Stomach (tissue), 9 donors: ENCODE results near the gene GPR176. TPM values are rescaled to one million over a fixed set of nuclear protein-coding genes. Genes with fewer than 3 reads are reported as not detected.

Source experiments
- DNase-seq, 2 donors: peaks; one replicate each; pipeline versions ENCODE4 v3.0.0 to v3.0.0-alpha.2; 2013 to 2019
- H3K27ac ChIP-seq, 5 donors: fragments of 200-600 bp in 4 of 5; sonication (generic) in 4 of 5; one replicate each; pipeline ENCODE4 v1.5.1; 2013 to 2019; ENCODE audit warnings: mild to moderate bottlenecking in 1 of 5, moderate library complexity in 1 of 5
- H3K27me3 ChIP-seq, 3 donors: fragments of 200-600 bp; sonication (generic); one replicate each; pipeline ENCODE4 v1.5.1; 2017 to 2019; ENCODE audit warnings: mixed run types in 1 of 3
- H3K36me3 ChIP-seq, 4 donors: fragments of 200-600 bp; sonication (generic); 1 replicate in 3 of 4; 2 replicates in 1 of 4; pipeline ENCODE4 v1.5.1; 2016 to 2019
- H3K4me1 ChIP-seq, 4 donors: fragments of 200-600 bp; sonication (generic); one replicate each; pipeline ENCODE4 v1.5.1; 2016 to 2019
- H3K4me3 ChIP-seq, 4 donors: fragments of 200-600 bp; sonication (generic) in 3 of 4; one replicate each; pipeline ENCODE4 v1.5.1; 2016 to 2019; ENCODE audit warnings: mild to moderate bottlenecking in 1 of 4
- H3K9me3 ChIP-seq, 4 donors: fragments of 200-600 bp; sonication (generic); one replicate each; pipeline ENCODE4 v1.5.1; 2016 to 2019
- CTCF ChIP-seq, 7 experiments: fragments of 450-650 bp in 4 of 7; fragments of 200-600 bp in 3 of 7; sonication (generic) in 3 of 7; IDR thresholded peaks; one replicate each; pipeline ENCODE4 v1.5.1; 2016 to 2019; ENCODE audit warnings: antibody characterized with exemption in 7 of 7, control low read depth in 2 of 7, mild to moderate bottlenecking in 1 of 7
- EP300 ChIP-seq: sonication (generic); formaldehyde crosslinking; IDR thresholded peaks from one replicate; pipeline ENCODE4 v1.6.1; 2017; ENCODE audit warnings: antibody characterized with exemption
- POLR2A ChIP-seq, 4 donors: fragments of 450-650 bp; IDR thresholded peaks; one replicate each; pipeline ENCODE4 v1.6.1; 2016; ENCODE audit warnings: antibody characterized with exemption in 4 of 4, control low read depth in 2 of 4, mild to moderate bottlenecking in 1 of 4, moderate library complexity in 1 of 4
- POLR2AphosphoS5 ChIP-seq, 3 donors: sonication (generic); formaldehyde crosslinking; IDR thresholded peaks; one replicate each; pipeline ENCODE4 v1.6.1; 2016; ENCODE audit warnings: antibody characterized with exemption in 3 of 3
- WGBS, 5 donors: extraction: QIAGEN DNeasy Blood & Tissue Kit in 3 of 5; methylation state at CpG; one replicate each; pipeline versions ENCODE4 v1.1.5 to v1.1.7; 2013 to 2018; 5-methylcytosine and 5-hydroxymethylcytosine counted together
- intact Hi-C: fragments of 100-400 bp; cut with DNase I; formaldehyde crosslinking; loops from one replicate; pipeline ENCODE4 v1.15.1; 2023; ENCODE audit warnings: low total_unique reads
- polyA plus RNA-seq, 3 donors: library from polyadenylated mRNA; stranded (reverse); fragments of 200-250 nt; gene quantifications; one replicate each; pipeline ENCODE4 v1.2.3, GENCODE V29; 2013
- total RNA-seq, 5 donors: library from RNA; depleted of rRNA; stranded (reverse); fragments of >200 nt; gene quantifications; one replicate each; pipeline versions ENCODE4 v1.1.0 to v1.2.3, GENCODE V29; 2014 to 2016
- donor health status: healthy with polysubstance abuse.
- donor health status: Bipolar disorder and iron deficiency.
- donor health status: healthy.

GPR176 gene
- total and polyA plus RNA-seq, 8 donors = 0.29 to 10.1 (median 1.3) TPM; not detected in 1

- intact Hi-C loops = no loop called here
- no peaks in the 10 kb centered on the region for H3K9me3 ChIP-seq
- peaks cover 0 to 9% (median 0%) of the 10 kb centered on the region in 4 donors for H3K4me1 ChIP-seq
- 70 to 91% (median 76%) methylated on average over 2 of the region's 2 CpGs for WGBS, 5 donors
- H3K27me3 ChIP-seq = no peaks in the 10 kb centered on the region
- no peak overlapping the region for H3K27ac ChIP-seq
- peaks cover 13 to 86% (median 80%) of the 10 kb centered on the region in 4 donors for H3K36me3 ChIP-seq
- H3K4me3 ChIP-seq = no peak overlapping the region
- no peak for DNase-seq
- no peak for TF ChIP-seq CTCF (IDR thresholded peaks at IDR 0.05)
- no peak for TF ChIP-seq EP300
- no peak for TF ChIP-seq POLR2AphosphoS5 (IDR thresholded peaks at IDR 0.05)
- TF ChIP-seq POLR2A (IDR thresholded peaks at IDR 0.05) = no peak
Measured at GRCh38 chr15:39963786-39964185, 43.7 kb upstream of the GPR176 start.

- DNase-seq = no peak
- intact Hi-C loops = no loop called here
- peaks cover 0 to 4% (median 1%) of the 10 kb centered on the region in 4 donors for H3K4me1 ChIP-seq
- H3K27ac ChIP-seq = no peak overlapping the region
- TF ChIP-seq EP300 (no peak), POLR2AphosphoS5 (IDR thresholded peaks at IDR 0.05) (no peak)
- H3K27me3 ChIP-seq = no peaks in the 10 kb centered on the region
- 84 to 94% (median 91%) methylated on average over 1 of the region's 1 CpG for WGBS, 5 donors
- H3K36me3 ChIP-seq = peaks cover 6 to 92% (median 87%) of the 10 kb centered on the region in 4 donors
- H3K4me3 ChIP-seq = no peak overlapping the region
- no peaks in the 10 kb centered on the region for H3K9me3 ChIP-seq
Measured at GRCh38 chr15:39961051-39961450, 41.0 kb upstream of the GPR176 start.

- H3K9me3 ChIP-seq = no peaks in the 10 kb centered on the region
- H3K27ac ChIP-seq = no peak overlapping the region
- intact Hi-C loops = no loop called here
- H3K36me3 ChIP-seq = peaks cover 11 to 92% (median 87%) of the 10 kb centered on the region in 4 donors
- DNase-seq = no peak
- peaks cover 0 to 4% (median 0%) of the 10 kb centered on the region in 4 donors for H3K4me1 ChIP-seq
- no peak for TF ChIP-seq EP300
- no peak for TF ChIP-seq POLR2AphosphoS5 (IDR thresholded peaks at IDR 0.05)
- no peak for TF ChIP-seq CTCF (IDR thresholded peaks at IDR 0.05)
- no peak for TF ChIP-seq POLR2A (IDR thresholded peaks at IDR 0.05)
- no peaks in the 10 kb centered on the region for H3K27me3 ChIP-seq
- no peak overlapping the region for H3K4me3 ChIP-seq
- WGBS, 5 donors = 83 to 91% (median 86%) methylated on average over 3 of the region's 3 CpGs
Measured at GRCh38 chr15:39960411-39960810, 40.3 kb upstream of the GPR176 start.

GRCh38 chr15:39959411-39959810 is 39.3 kb upstream of the GPR176 start:
- Histone ChIP-seq H3K27ac (no peak overlapping the region), H3K4me1 (peaks cover 0 to 4% (median 0%) of the 10 kb centered on the region in 4 donors), H3K9me3 (no peaks in the 10 kb centered on the region), H3K27me3 (no peaks in the 10 kb centered on the region), H3K4me3 (no peak overlapping the region), H3K36me3 (peaks cover 17 to 95% (median 89%) of the 10 kb centered on the region in 4 donors)
- DNase-seq = no peak
- intact Hi-C loops = no loop called here
- TF ChIP-seq POLR2AphosphoS5 (IDR thresholded peaks at IDR 0.05) (no peak), CTCF (IDR thresholded peaks at IDR 0.05) (no peak), POLR2A (IDR thresholded peaks at IDR 0.05) (no peak), EP300 (no peak)
- WGBS, 5 donors = 61 to 76% (median 70%) methylated on average over 1 of the region's 1 CpG

GRCh38 chr15:39957481-39957880 is 37.4 kb upstream of the GPR176 start:
- intact Hi-C loops = no loop called here
- Histone ChIP-seq H3K27ac (no peak overlapping the region), H3K27me3 (no peaks in the 10 kb centered on the region), H3K4me1 (peaks cover 0 to 4% (median 0%) of the 10 kb centered on the region in 4 donors), H3K4me3 (no peak overlapping the region), H3K36me3 (peaks cover 21 to 97% (median 95%) of the 10 kb centered on the region in 4 donors), H3K9me3 (no peaks in the 10 kb centered on the region)
- WGBS, 5 donors = 55 to 79% (median 63%) methylated on average over 1 of the region's 1 CpG
- no peak for DNase-seq
- TF ChIP-seq POLR2AphosphoS5 (IDR thresholded peaks at IDR 0.05) (no peak), POLR2A (IDR thresholded peaks at IDR 0.05) (no peak), CTCF (IDR thresholded peaks at IDR 0.05) (no peak), EP300 (no peak)
